Measurements from ENCODE around the gene CACHD1.

DNA sequence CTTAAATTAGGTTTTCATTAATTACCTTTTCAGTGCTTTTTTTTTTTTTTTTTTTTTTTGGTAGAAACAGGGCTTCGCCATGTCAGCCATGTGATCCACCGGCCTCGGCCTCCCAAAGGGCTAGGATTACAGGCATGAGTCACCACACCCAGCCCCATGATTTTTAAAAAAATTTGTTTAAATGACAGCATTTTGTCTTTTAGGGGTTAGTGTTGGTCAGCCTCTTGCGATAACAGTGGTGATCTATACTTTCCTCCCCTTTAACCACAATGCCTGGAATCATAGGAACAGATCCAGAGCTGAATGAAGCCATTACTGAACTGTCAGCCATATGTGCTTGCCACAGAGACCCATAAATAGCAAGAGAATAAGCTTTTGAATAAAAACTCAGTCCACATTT is 73.9 kb downstream of the CACHD1 start:
- no peak for TF ChIP-seq POLR2AphosphoS5 (IDR thresholded peaks at IDR 0.05; ENCODE audit: low read depth, low read length)
- no peak for TF ChIP-seq CTCF (IDR thresholded peaks at IDR 0.05 in 2 of 3, conservative IDR thresholded peaks at IDR 0.05 in 1 of 3; ENCODE audit: borderline replicate concordance in 1 of 3, insufficient read depth in 1 of 3, low read depth in 2 of 3, low read length in 2 of 3)
- TF ChIP-seq, protein P1, sequence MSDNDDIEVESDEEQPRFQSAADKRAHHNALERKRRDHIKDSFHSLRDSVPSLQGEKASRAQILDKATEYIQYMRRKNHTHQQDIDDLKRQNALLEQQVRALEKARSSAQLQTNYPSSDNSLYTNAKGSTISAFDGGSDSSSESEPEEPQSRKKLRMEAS (IDR thresholded peaks at IDR 0.05) = no peak
- no peak for TF ChIP-seq EZH2 (IDR thresholded peaks at IDR 0.05)
- TF ChIP-seq REST (IDR thresholded peaks at IDR 0.05; ENCODE audit: low read depth) = no peak
- no peak for TF ChIP-seq SIN3A (IDR thresholded peaks at IDR 0.05; ENCODE audit: low read depth)
- no peak for TF ChIP-seq JUND (IDR thresholded peaks at IDR 0.05)
- TF ChIP-seq EZH2phosphoT487 (IDR thresholded peaks at IDR 0.05; ENCODE audit: borderline replicate concordance) = no peak
- no peak for TF ChIP-seq TCF7L2 (IDR thresholded peaks at IDR 0.05; ENCODE audit: borderline replicate concordance, extremely low read depth, insufficient read depth, insufficient read length)

All from HCT116 (cell line).